Measurements from ENCODE around the gene ST14. TPM values are rescaled to one million over a fixed set of nuclear protein-coding genes. Genes with fewer than 3 reads are reported as not detected.
"Not testable (repeated sequence)": the region's sequence is repeated elsewhere in the genome, so short reads cannot be mapped to it uniquely, and the experiment has no call there.

The ST14 gene
- total RNA-seq, 1 experiment from 2014 or later = 298 TPM

DNA sequence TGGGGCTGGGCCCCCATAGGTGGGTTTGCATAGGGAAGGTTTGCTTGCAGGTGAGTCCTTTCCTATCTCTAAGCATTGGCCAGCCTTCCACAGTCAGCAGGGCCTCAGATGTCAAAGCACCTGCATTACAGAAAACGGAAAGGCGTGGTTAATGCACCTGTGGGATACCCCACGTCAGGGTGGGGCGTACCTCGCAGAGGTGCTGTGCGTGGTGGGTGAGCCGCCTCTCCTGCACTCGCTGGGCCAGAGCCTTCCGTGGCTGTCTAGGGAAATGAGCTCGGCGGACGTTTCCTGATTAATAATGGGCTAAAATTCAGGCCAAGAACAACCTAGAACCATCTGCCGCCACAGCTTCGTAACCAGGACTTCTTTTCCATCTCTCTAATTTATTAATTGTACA lies 32.3 kb downstream of the ST14 start:
- no peaks in the 10 kb centered on the region for H3K4me1 Mint-ChIP-seq (ENCODE audit: low read depth, unreplicated experiment)
- no peaks in the 10 kb centered on the region for H3K27me3 ChIP-seq (replicated peaks; ENCODE audit: control insufficient read depth, insufficient read depth, low read length)
- peaks cover 95% of the 10 kb centered on the region for H3K36me3 Mint-ChIP-seq (ENCODE audit: insufficient read depth, unreplicated experiment)
- ChIA-PET CTCF (no interaction called here), POLR2A (interaction anchor here (1.4 to 1.5 kb wide), 2 partner anchors 10 to 46 kb away, joined by 5 to 8 read pairs; no protein-coding TSS in a partner anchor)
- intact Hi-C loops (cut with micrococcal nuclease; ENCODE audit: unreplicated experiment) = no loop called here
- no peak for TF ChIP-seq CTCF (IDR thresholded peaks at IDR 0.05; ENCODE audit: insufficient read depth in 1 of 2, low read depth in 1 of 2, low read length in 1 of 2, severe bottlenecking in 1 of 2, unreplicated experiment in 1 of 2)
- peaks cover 4% of the 10 kb centered on the region for H3K36me3 ChIP-seq (ENCODE audit: control insufficient read depth, insufficient read depth, low read length)
- no peak overlapping the region for H3K4me3 Mint-ChIP-seq (ENCODE audit: unreplicated experiment)
- no peaks in the 10 kb centered on the region for H3K9me3 Mint-ChIP-seq (ENCODE audit: unreplicated experiment)
- peaks cover 17% of the 10 kb centered on the region for H3K4me1 ChIP-seq
- no peaks in the 10 kb centered on the region for H3K9me3 ChIP-seq
- peak overlapping the region; percentile 21 for H3K27ac Mint-ChIP-seq (ENCODE audit: unreplicated experiment)
- no peaks in the 10 kb centered on the region for H3K27me3 Mint-ChIP-seq (ENCODE audit: insufficient read depth, unreplicated experiment)
- DNase-seq = no peak
- H3K4me3 ChIP-seq (ENCODE audit: low read depth, low read length) = no peak overlapping the region
- no TSS peak for BruUV-seq (replicated peaks)

- no peak overlapping the region for H3K4me3 ChIP-seq (ENCODE audit: low read depth, low read length)
- Mint-ChIP-seq H3K4me3 (ENCODE audit: unreplicated experiment) (no peak overlapping the region), H3K27me3 (ENCODE audit: insufficient read depth, unreplicated experiment) (no peaks in the 10 kb centered on the region), H3K4me1 (ENCODE audit: low read depth, unreplicated experiment) (no peaks in the 10 kb centered on the region), H3K9me3 (ENCODE audit: unreplicated experiment) (no peaks in the 10 kb centered on the region), H3K36me3 (ENCODE audit: insufficient read depth, unreplicated experiment) (peaks cover 97% of the 10 kb centered on the region), H3K27ac (ENCODE audit: unreplicated experiment) (peak overlapping the region; percentile 50)
- H3K9me3 ChIP-seq = no peaks in the 10 kb centered on the region
- H3K36me3 ChIP-seq (ENCODE audit: control insufficient read depth, insufficient read depth, low read length) = peaks cover 4% of the 10 kb centered on the region
- peaks cover 17% of the 10 kb centered on the region for H3K4me1 ChIP-seq
- no peaks in the 10 kb centered on the region for H3K27me3 ChIP-seq (replicated peaks; ENCODE audit: control insufficient read depth, insufficient read depth, low read length)
- TF ChIP-seq CTCF (IDR thresholded peaks at IDR 0.05; ENCODE audit: insufficient read depth in 1 of 2, low read depth in 1 of 2, low read length in 1 of 2, severe bottlenecking in 1 of 2, unreplicated experiment in 1 of 2) = no peak
- POLR2A ChIA-PET = interaction anchor here (1.4 to 1.5 kb wide), 2 partner anchors 11 to 47 kb away, joined by 5 to 8 read pairs; no protein-coding TSS in a partner anchor
- DNase-seq = no peak
- intact Hi-C loops (cut with micrococcal nuclease; ENCODE audit: unreplicated experiment) = no loop called here
- CTCF ChIA-PET = interaction anchor here (0.6 to 1.1 kb wide), 2 partner anchors 46 to 723 kb away, joined by 3 to 6 read pairs; partner anchors contain the start of gene SNX19
- no TSS peak for BruUV-seq (replicated peaks)
Observed at GRCh38 chr11:130192845-130193267, 33.3 kb downstream of the ST14 start.

DNA sequence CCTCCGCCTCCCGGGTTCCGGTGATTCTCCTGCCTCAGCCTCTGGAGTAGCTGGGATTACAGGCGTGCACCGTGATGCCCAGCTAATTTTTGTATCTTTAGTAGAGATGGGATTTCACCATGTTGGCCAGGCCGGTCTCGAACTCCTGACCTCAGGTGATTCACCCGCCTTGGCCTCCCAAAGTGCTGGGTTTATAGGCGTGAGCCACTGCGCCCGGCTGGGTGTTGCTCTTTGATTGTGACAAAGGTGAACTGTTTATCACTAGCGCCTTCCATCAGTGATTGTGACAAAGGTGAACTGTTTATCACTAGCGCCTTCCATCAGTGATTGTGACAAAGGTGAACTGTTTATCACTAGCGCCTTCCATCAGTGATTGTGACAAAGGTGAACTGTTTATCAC lies 34.0 kb downstream of the ST14 start:
- Mint-ChIP-seq H3K36me3 (ENCODE audit: insufficient read depth, unreplicated experiment) (peaks cover 97% of the 10 kb centered on the region), H3K27ac (ENCODE audit: unreplicated experiment) (peak overlapping the region; percentile 50)
- H3K9me3 ChIP-seq; BruUV-seq (replicated peaks); H3K4me1 Mint-ChIP-seq (ENCODE audit: low read depth, unreplicated experiment); DNase-seq; H3K4me3 Mint-ChIP-seq (ENCODE audit: unreplicated experiment); CTCF ChIA-PET; intact Hi-C loops (cut with micrococcal nuclease; ENCODE audit: unreplicated experiment); H3K4me3 ChIP-seq (ENCODE audit: low read depth, low read length); H3K27me3 ChIP-seq (replicated peaks; ENCODE audit: control insufficient read depth, insufficient read depth, low read length); POLR2A ChIA-PET; H3K9me3 Mint-ChIP-seq (ENCODE audit: unreplicated experiment); H3K27me3 Mint-ChIP-seq (ENCODE audit: insufficient read depth, unreplicated experiment); H3K36me3 ChIP-seq (ENCODE audit: control insufficient read depth, insufficient read depth, low read length): not testable (repeated sequence)
- peaks cover 17% of the 10 kb centered on the region for H3K4me1 ChIP-seq

Measured in Caco-2 (cell line).